Measurements from ENCODE around the gene KCNJ4.
"Not testable (repeated sequence)": the region's sequence is repeated elsewhere in the genome, so short reads cannot be mapped to it uniquely, and the experiment has no call there.

- not testable (repeated sequence) for TF ChIP-seq CTCF (IDR thresholded peaks at IDR 0.05); POLR2A (IDR thresholded peaks at IDR 0.05; ENCODE audit: low read length); NFE2L2 (conservative IDR thresholded peaks at IDR 0.05; ENCODE audit: low read length); RAD21 (conservative IDR thresholded peaks at IDR 0.05 in 1 of 2, IDR thresholded peaks at IDR 0.05 in 1 of 2); POLR2AphosphoS2 (conservative IDR thresholded peaks at IDR 0.05; ENCODE audit: low read length); HOXA7 (CRISPR knock-in tag; IDR thresholded peaks at IDR 0.05); RCOR1 (IDR thresholded peaks at IDR 0.05; ENCODE audit: low read depth, low read length); RNF2 (IDR thresholded peaks at IDR 0.05; ENCODE audit: borderline replicate concordance, low read depth); REST (IDR thresholded peaks at IDR 0.05); CHD2 (IDR thresholded peaks at IDR 0.05; ENCODE audit: low read length, partially characterized antibody); TP53 (CRISPR knock-in tag; IDR thresholded peaks at IDR 0.05); CEBPB (IDR thresholded peaks at IDR 0.05); MYC (IDR thresholded peaks at IDR 0.05; ENCODE audit: borderline replicate concordance, low read length)
Observed at GRCh38 chr22:38386918-38387317, 68.1 kb downstream of the KCNJ4 start.

Data from A549 (cell line).